Neural progenitor cell (in vitro differentiated cells): ENCODE measurements around the gene SPATA46. TPM values are rescaled to one million over a fixed set of nuclear protein-coding genes. Genes with fewer than 3 reads are reported as not detected.

Experiments used
- DNase-seq: peaks from one replicate; pipeline ENCODE4 v3.0.0-alpha.2; 2016; ENCODE audit warnings: low spot score
- H2AFZ ChIP-seq: fragments of 200-600 bp; sonication (generic); replicated peaks from 2 replicates; pipeline ENCODE4 v1.6.1; 2016; ENCODE audit warnings: antibody characterized with exemption
- H3F3A ChIP-seq: fragments of 200-600 bp; sonication (generic); 2 replicates; pipeline ENCODE4 v1.6.1; 2016; ENCODE audit warnings: antibody characterized with exemption, low read depth
- H3K27ac ChIP-seq: fragments of 200-600 bp; sonication (generic); 2 replicates; pipeline ENCODE4 v1.5.1; 2016; ENCODE audit warnings: mild to moderate bottlenecking
- H3K27me3 ChIP-seq: fragments of 200-600 bp; sonication (generic); 2 replicates; pipeline ENCODE4 v1.6.1; 2016; ENCODE audit warnings: mild to moderate bottlenecking, moderate library complexity
- H3K36me3 ChIP-seq: fragments of 200-600 bp; sonication (generic); 2 replicates; pipeline ENCODE4 v1.5.1; 2016
- H3K4me1 ChIP-seq: fragments of 200-600 bp; sonication (generic); 2 replicates; pipeline ENCODE4 v1.6.1; 2016; ENCODE audit warnings: mixed run types
- H3K4me2 ChIP-seq: fragments of 200-600 bp; sonication (generic); 2 replicates; pipeline ENCODE4 v1.6.1; 2016
- H3K4me3 ChIP-seq: fragments of 200-600 bp; sonication (generic); 2 replicates; pipeline ENCODE4 v1.5.1; 2016
- H3K79me2 ChIP-seq: fragments of 200-600 bp; sonication (generic); 2 replicates; pipeline ENCODE4 v1.6.1; 2016; ENCODE audit warnings: low read depth
- H3K9ac ChIP-seq: fragments of 200-600 bp; sonication (generic); 2 replicates; pipeline ENCODE4 v1.6.1; 2016
- H3K9me3 ChIP-seq: fragments of 200-600 bp; sonication (generic); 2 replicates; pipeline ENCODE4 v1.5.1; 2016; ENCODE audit warnings: low read depth
- H4K20me1 ChIP-seq: fragments of 200-600 bp; sonication (generic); 2 replicates; pipeline ENCODE4 v1.6.1; 2016; ENCODE audit warnings: low read depth
- H3K27ac Mint-ChIP-seq: 3 replicates; pipeline ENCODE4 v1.8.0; 2021; ENCODE audit warnings: mixed read lengths
- H3K27me3 Mint-ChIP-seq: 2 replicates; pipeline ENCODE4 v1.8.0; 2022; ENCODE audit warnings: low read depth, mild to moderate bottlenecking, inconsistent platforms, moderate library complexity, mixed read lengths; ENCODE audit not compliant: insufficient read depth
- H3K36me3 Mint-ChIP-seq: 3 replicates; pipeline ENCODE4 v1.8.0; 2021; ENCODE audit warnings: mixed read lengths
- H3K4me1 Mint-ChIP-seq: 3 replicates; pipeline ENCODE4 v1.8.0; 2021; ENCODE audit warnings: mixed read lengths
- H3K4me3 Mint-ChIP-seq: 3 replicates; pipeline ENCODE4 v1.8.0; 2021; ENCODE audit warnings: mild to moderate bottlenecking, moderate library complexity, mixed read lengths
- H3K9me3 Mint-ChIP-seq: 3 replicates; pipeline ENCODE4 v1.8.0; 2020; ENCODE audit warnings: mixed read lengths
- CTCF ChIP-seq: fragments of 200-600 bp; sonication (generic); IDR thresholded peaks from 2 replicates; pipeline ENCODE4 v1.5.1; 2017; ENCODE audit warnings: antibody characterized with exemption, mild to moderate bottlenecking
- EZH2 ChIP-seq: fragments of 200-600 bp; sonication (generic); IDR thresholded peaks from 2 replicates; pipeline ENCODE4 v1.6.1; 2017; ENCODE audit warnings: antibody characterized with exemption, mild to moderate bottlenecking, moderate library complexity
- EZH2phosphoT487 ChIP-seq: fragments of 200-600 bp; sonication (generic); IDR thresholded peaks from 2 replicates; pipeline ENCODE4 v1.6.1; 2017; ENCODE audit warnings: antibody characterized with exemption
- total RNA-seq: library from RNA; depleted of rRNA; stranded (reverse); fragments of >200 nt; gene quantifications from 2 replicates; pipeline ENCODE4 v1.2.3, GENCODE V29; 2015; ENCODE audit warnings: low replicate concordance

SPATA46 gene
- total RNA-seq, 1 donor from 2014 or later: not detected

DNA sequence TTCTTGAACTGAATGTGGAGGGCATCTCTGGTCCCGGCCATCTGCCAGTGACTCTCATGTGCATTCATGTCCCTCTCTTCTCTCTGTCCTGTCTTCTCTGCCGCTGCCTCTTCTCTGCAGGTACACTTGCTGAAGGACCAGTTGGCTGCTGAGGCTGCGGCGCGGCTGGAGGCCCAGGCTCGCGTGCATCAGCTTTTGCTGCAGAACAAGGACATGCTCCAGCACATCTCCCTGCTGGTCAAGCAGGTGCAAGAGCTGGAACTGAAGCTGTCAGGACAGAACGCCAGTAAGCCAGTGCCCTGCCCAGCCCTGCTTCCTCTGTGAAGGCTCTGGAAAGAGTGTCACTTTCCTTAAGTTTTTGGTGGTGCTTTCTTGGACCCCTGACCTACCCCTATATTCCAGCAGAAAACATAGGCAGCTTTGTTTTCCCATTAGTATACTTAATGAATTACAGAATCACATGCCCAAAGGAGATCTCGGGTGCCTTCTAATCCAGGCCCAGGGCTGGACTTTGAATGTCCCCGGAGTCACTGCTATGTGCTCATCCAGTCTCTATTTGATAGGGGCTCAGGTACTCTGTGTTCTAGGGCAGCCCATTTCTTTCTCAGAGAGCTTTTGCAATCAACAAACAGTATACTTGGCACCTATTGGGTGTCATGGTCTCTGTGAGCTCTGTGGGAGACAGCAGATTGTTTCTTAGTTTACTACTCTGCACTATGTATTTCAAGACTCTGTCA lies 11.2 kb downstream of the SPATA46 start:
- Histone ChIP-seq H2AFZ (no peak overlapping the region), H3K9ac (no peak overlapping the region), H3K4me2 (no peak overlapping the region), H3K36me3 (no peaks in the 10 kb centered on the region), H3F3A (no peaks in the 10 kb centered on the region), H3K4me3 (no peak overlapping the region), H3K4me1 (no peaks in the 10 kb centered on the region), H3K27ac (no peak overlapping the region), H3K27me3 (no peaks in the 10 kb centered on the region), H3K79me2 (no peaks in the 10 kb centered on the region), H3K9me3 (no peaks in the 10 kb centered on the region), H4K20me1 (no peaks in the 10 kb centered on the region)
- Mint-ChIP-seq H3K9me3 (no peaks in the 10 kb centered on the region), H3K27me3 (peaks cover 5% of the 10 kb centered on the region), H3K4me3 (no peak overlapping the region), H3K27ac (no peak overlapping the region), H3K36me3 (peaks cover 33% of the 10 kb centered on the region), H3K4me1 (peaks cover 8% of the 10 kb centered on the region)
- TF ChIP-seq EZH2phosphoT487 (no peak), EZH2 (no peak), CTCF (no peak)
- DNase-seq: no peak

- Histone ChIP-seq H3K36me3 (no peaks in the 10 kb centered on the region), H3K4me1 (no peaks in the 10 kb centered on the region), H3K4me2 (no peak overlapping the region), H3F3A (no peaks in the 10 kb centered on the region), H2AFZ (no peak overlapping the region), H3K4me3 (no peak overlapping the region), H4K20me1 (no peaks in the 10 kb centered on the region), H3K79me2 (no peaks in the 10 kb centered on the region), H3K27me3 (no peaks in the 10 kb centered on the region), H3K9ac (no peak overlapping the region), H3K9me3 (no peaks in the 10 kb centered on the region), H3K27ac (no peak overlapping the region)
- no peak for DNase-seq
- Mint-ChIP-seq H3K27me3 (peaks cover 5% of the 10 kb centered on the region), H3K36me3 (peaks cover 38% of the 10 kb centered on the region), H3K27ac (no peak overlapping the region), H3K4me1 (peaks cover 14% of the 10 kb centered on the region), H3K4me3 (no peak overlapping the region), H3K9me3 (no peaks in the 10 kb centered on the region)
- no peak for TF ChIP-seq EZH2
- TF ChIP-seq EZH2phosphoT487: no peak
- TF ChIP-seq CTCF: no peak
Measured at GRCh38 chr1:162364498-162364897, 12.2 kb downstream of the SPATA46 start.

GRCh38 chr1:162363823-162364222 lies 12.8 kb downstream of the SPATA46 start:
- Histone ChIP-seq H3K4me3 (no peak overlapping the region), H3K4me2 (no peak overlapping the region), H3K27me3 (no peaks in the 10 kb centered on the region), H3K9ac (no peak overlapping the region), H3K9me3 (no peaks in the 10 kb centered on the region), H3F3A (no peaks in the 10 kb centered on the region), H3K4me1 (no peaks in the 10 kb centered on the region), H2AFZ (no peak overlapping the region), H3K27ac (no peak overlapping the region), H3K79me2 (no peaks in the 10 kb centered on the region), H3K36me3 (no peaks in the 10 kb centered on the region), H4K20me1 (no peaks in the 10 kb centered on the region)
- peaks cover 5% of the 10 kb centered on the region for H3K27me3 Mint-ChIP-seq
- peaks cover 17% of the 10 kb centered on the region for H3K4me1 Mint-ChIP-seq
- H3K27ac Mint-ChIP-seq: no peak overlapping the region
- TF ChIP-seq EZH2 (no peak), CTCF (no peak), EZH2phosphoT487 (no peak)
- no peaks in the 10 kb centered on the region for H3K9me3 Mint-ChIP-seq
- peaks cover 41% of the 10 kb centered on the region for H3K36me3 Mint-ChIP-seq
- no peak overlapping the region for H3K4me3 Mint-ChIP-seq
- no peak for DNase-seq
